ENCODE data around the gene SRCAP. TPM values are rescaled to one million over a fixed set of nuclear protein-coding genes. Genes with fewer than 3 reads are reported as not detected.
"Not testable (repeated sequence)": the region's sequence is repeated elsewhere in the genome, so short reads cannot be mapped to it uniquely, and the experiment has no call there.

SRCAP gene
- total RNA-seq, 1 experiment from 2014 or later = 13.2 TPM

DNA sequence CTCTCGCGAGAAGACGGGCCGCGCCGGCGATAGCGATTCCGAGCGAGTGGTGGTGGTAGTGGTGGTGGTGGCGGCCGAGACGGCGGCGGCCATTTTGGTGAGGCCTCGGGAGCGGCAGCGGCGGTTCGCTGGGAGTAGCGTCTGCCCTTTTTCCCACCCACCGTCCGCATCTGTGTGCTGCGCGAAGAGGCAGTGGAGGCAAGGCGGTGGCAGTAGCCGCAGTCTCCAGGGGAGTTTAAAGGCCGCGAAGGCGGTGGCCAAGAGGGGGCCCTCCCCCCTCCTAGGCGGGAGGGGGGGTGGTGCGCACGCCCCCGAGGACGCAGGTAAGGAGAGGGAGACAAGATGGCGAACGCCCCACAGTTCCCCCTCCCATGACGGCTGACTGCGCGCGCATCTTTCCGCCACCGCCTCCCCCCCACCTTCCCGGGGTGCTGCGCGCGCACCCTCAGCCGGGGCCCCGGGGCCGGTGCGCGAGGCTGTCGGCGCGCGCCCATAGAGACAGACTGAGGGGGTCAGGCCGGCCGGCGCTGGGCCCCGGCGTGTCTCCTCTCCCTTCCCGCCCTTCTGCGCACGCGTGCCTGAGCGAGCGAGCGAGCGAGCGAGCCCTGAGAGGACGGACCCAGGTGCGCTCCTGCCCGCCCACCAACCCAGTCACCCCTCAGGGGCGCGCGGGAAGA, 694 bp upstream of the SRCAP start:
- no peaks in the 10 kb centered on the region for H3K27me3 ChIP-seq (ENCODE audit: low read length)
- H3K79me2 ChIP-seq (ENCODE audit: low read length) = peaks cover 39% of the 10 kb centered on the region
- H3K4me2 ChIP-seq (ENCODE audit: low read depth, low read length, poor library complexity, severe bottlenecking) = peak overlapping the region; percentile 99
- peak overlapping the region; percentile 77 for H3K4me3 ChIP-seq (ENCODE audit: low read length)
- peak overlapping the region; percentile 78; the same call in 1 of the 2 replicates for H2AFZ ChIP-seq (ENCODE audit: low read length)
- H3K36me3 ChIP-seq (ENCODE audit: insufficient read depth, low read length) = peaks cover 20% of the 10 kb centered on the region
- H3K27ac ChIP-seq (ENCODE audit: low read length) = peak overlapping the region; percentile 96
- H4K20me1 ChIP-seq (ENCODE audit: insufficient read depth, low read depth, low read length) = peaks cover 11% of the 10 kb centered on the region; the same call in 1 of the 2 replicates
- DNase-seq = peak; percentile 98
- H3K9ac ChIP-seq (ENCODE audit: low read length) = peak overlapping the region; percentile 100
- H3K9me3 ChIP-seq (ENCODE audit: low read length) = no peaks in the 10 kb centered on the region
- H3K4me1 ChIP-seq (ENCODE audit: low read length) = peaks cover 30% of the 10 kb centered on the region
- H3K9me2 ChIP-seq (replicated peaks; ENCODE audit: insufficient read depth, low read length) = no peaks in the 10 kb centered on the region

DNA sequence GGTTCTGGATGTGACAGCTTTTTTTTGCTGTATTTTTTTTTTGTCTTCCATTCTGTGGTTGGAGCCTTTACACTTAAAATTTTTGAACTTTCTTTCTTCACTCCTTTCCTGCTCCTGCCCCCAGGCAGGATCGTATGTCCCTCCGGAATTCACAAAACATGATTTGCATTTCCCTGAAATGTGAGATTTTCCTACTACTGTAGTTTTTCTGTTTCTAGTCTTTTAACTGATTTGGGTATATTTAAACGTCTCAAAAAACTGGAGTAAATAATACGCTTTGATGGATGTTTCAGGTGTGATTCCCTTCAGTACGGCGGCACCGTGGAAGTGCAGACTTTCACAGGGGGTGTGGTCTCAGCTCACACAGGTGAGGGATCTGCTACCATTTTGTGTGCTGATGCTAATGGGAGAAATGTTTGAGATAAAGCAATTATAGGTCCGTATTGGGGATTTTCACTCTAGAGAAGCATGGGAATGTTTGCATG, 686 bp downstream of the SRCAP start:
- Histone ChIP-seq H3K9me3 (ENCODE audit: low read length) (no peaks in the 10 kb centered on the region), H3K27ac (ENCODE audit: low read length) (peak overlapping the region; percentile 96), H3K4me1 (ENCODE audit: low read length) (peaks cover 24% of the 10 kb centered on the region), H3K4me2 (ENCODE audit: low read depth, low read length, poor library complexity, severe bottlenecking) (peak overlapping the region; percentile 99), H3K27me3 (ENCODE audit: low read length) (no peaks in the 10 kb centered on the region), H4K20me1 (ENCODE audit: insufficient read depth, low read depth, low read length) (peaks cover 11% of the 10 kb centered on the region; the same call in 1 of the 2 replicates), H2AFZ (ENCODE audit: low read length) (no peak overlapping the region), H3K36me3 (ENCODE audit: insufficient read depth, low read length) (peaks cover 28% of the 10 kb centered on the region), H3K4me3 (ENCODE audit: low read length) (peak overlapping the region; percentile 77), H3K9ac (ENCODE audit: low read length) (peak overlapping the region; percentile 100), H3K79me2 (ENCODE audit: low read length) (peaks cover 39% of the 10 kb centered on the region), H3K9me2 (replicated peaks; ENCODE audit: insufficient read depth, low read length) (no peaks in the 10 kb centered on the region)
- no peak for DNase-seq

DNA sequence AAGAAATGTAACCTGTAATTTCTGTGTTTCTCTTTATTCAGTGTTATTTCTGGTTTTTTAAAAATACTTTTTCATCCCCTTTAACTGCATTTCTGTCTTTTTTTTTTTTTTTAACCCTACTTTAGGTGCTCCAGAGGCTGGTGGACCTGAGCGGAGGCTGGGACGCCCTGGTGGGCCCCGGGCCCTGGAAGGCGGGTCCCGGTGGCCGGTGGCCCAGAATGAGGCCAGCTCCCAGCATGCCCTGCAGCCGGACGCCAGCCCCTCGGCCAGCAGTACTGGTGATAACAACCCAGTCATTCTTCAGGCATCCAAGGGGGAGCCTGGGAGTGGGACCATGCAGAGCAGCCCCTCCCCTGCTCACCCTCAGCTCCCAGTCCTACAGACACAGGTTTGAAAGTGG, 1.5 kb downstream of the SRCAP start:
- Histone ChIP-seq H3K36me3 (ENCODE audit: insufficient read depth, low read length) (peaks cover 31% of the 10 kb centered on the region), H3K4me1 (ENCODE audit: low read length) (peaks cover 24% of the 10 kb centered on the region), H4K20me1 (ENCODE audit: insufficient read depth, low read depth, low read length) (peaks cover 11% of the 10 kb centered on the region; the same call in 1 of the 2 replicates), H3K79me2 (ENCODE audit: low read length) (peaks cover 39% of the 10 kb centered on the region), H3K4me3 (ENCODE audit: low read length) (peak overlapping the region; percentile 77), H3K9me2 (replicated peaks; ENCODE audit: insufficient read depth, low read length) (no peaks in the 10 kb centered on the region), H3K27ac (ENCODE audit: low read length) (no peak overlapping the region), H3K27me3 (ENCODE audit: low read length) (no peaks in the 10 kb centered on the region), H3K4me2 (ENCODE audit: low read depth, low read length, poor library complexity, severe bottlenecking) (peak overlapping the region; percentile 99), H3K9ac (ENCODE audit: low read length) (peak overlapping the region; percentile 100; the same call in 1 of the 2 replicates), H2AFZ (ENCODE audit: low read length) (no peak overlapping the region), H3K9me3 (ENCODE audit: low read length) (no peaks in the 10 kb centered on the region)
- no peak for DNase-seq

DNA sequence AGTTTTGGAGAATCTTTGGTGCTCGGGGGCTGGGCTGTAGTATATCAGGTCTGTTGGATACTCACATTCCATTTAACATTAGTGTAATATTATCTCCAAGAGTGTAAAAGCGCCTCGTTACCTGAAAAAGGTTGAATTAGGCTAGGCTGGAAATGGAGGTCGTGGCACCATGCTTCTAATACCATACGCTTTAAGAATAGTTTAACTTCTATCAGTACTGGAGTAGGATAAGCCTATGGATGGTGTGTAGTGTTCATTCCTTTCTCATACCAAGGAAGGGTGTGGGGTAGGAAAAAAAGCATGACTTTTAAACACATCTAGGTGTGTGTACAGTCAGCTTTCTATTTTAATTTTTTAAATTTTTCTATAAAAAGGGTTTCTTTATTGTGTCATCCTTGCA, 2.0 kb downstream of the SRCAP start:
- Histone ChIP-seq H3K27me3 (ENCODE audit: low read length) (no peaks in the 10 kb centered on the region), H2AFZ (ENCODE audit: low read length) (no peak overlapping the region), H3K9me3 (ENCODE audit: low read length) (no peaks in the 10 kb centered on the region), H3K79me2 (ENCODE audit: low read length) (peaks cover 39% of the 10 kb centered on the region), H3K4me2 (ENCODE audit: low read depth, low read length, poor library complexity, severe bottlenecking) (no peak overlapping the region), H3K4me1 (ENCODE audit: low read length) (peaks cover 24% of the 10 kb centered on the region), H3K36me3 (ENCODE audit: insufficient read depth, low read length) (peaks cover 34% of the 10 kb centered on the region), H3K9ac (ENCODE audit: low read length) (no peak overlapping the region), H3K27ac (ENCODE audit: low read length) (no peak overlapping the region), H4K20me1 (ENCODE audit: insufficient read depth, low read depth, low read length) (peaks cover 11% of the 10 kb centered on the region; the same call in 1 of the 2 replicates), H3K9me2 (replicated peaks; ENCODE audit: insufficient read depth, low read length) (no peaks in the 10 kb centered on the region), H3K4me3 (ENCODE audit: low read length) (no peak overlapping the region)
- no peak for DNase-seq

DNA sequence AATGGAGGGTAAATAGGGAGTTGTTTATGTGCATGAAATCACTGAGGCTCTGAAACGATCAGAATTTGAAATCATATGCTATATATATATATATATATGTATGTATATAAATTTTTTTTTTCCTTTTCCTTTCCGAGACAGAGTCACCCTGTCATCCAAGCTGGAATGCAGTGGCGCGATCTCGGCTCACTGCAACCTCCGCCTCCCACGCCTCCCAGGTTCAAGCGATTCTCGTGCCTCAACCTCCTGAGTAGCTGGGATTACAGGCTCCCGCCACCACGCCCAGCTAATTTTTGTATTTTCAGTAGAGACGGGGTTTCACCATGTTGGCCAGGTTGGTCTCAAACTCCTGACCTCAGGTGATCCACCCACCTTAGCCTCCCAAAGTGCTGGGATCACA, 4.1 kb downstream of the SRCAP start:
- Histone ChIP-seq H3K79me2 (ENCODE audit: low read length) (peaks cover 44% of the 10 kb centered on the region), H3K36me3 (ENCODE audit: insufficient read depth, low read length) (peaks cover 55% of the 10 kb centered on the region), H3K4me1 (ENCODE audit: low read length) (peaks cover 15% of the 10 kb centered on the region), H4K20me1 (ENCODE audit: insufficient read depth, low read depth, low read length) (peaks cover 11% of the 10 kb centered on the region; the same call in 1 of the 2 replicates)
- DNase-seq; H3K4me3 ChIP-seq (ENCODE audit: low read length); H3K9me3 ChIP-seq (ENCODE audit: low read length); H3K4me2 ChIP-seq (ENCODE audit: low read depth, low read length, poor library complexity, severe bottlenecking); H3K27me3 ChIP-seq (ENCODE audit: low read length); H3K9ac ChIP-seq (ENCODE audit: low read length); H3K9me2 ChIP-seq (replicated peaks; ENCODE audit: insufficient read depth, low read length); H3K27ac ChIP-seq (ENCODE audit: low read length); H2AFZ ChIP-seq (ENCODE audit: low read length): not testable (repeated sequence)

DNA sequence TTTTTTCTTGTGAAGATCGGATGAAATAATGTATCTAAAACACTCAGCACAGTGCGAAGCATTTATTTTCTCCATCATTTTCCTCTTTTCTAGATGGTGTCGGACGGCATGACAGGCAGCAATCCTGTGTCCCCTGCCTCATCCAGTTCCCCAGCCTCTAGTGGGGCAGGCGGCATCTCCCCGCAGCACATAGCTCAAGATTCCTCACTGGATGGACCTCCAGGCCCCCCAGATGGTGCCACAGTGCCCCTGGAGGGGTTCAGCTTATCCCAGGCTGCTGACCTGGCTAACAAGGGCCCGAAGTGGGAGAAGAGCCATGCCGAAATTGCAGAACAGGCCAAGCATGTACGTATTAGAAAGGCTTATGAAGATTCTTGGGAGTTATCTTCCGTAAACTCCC, 5.0 kb downstream of the SRCAP start:
- Histone ChIP-seq H3K9me3 (ENCODE audit: low read length) (no peaks in the 10 kb centered on the region), H3K36me3 (ENCODE audit: insufficient read depth, low read length) (peaks cover 61% of the 10 kb centered on the region), H3K9ac (ENCODE audit: low read length) (no peak overlapping the region), H2AFZ (ENCODE audit: low read length) (no peak overlapping the region), H3K4me1 (ENCODE audit: low read length) (peaks cover 15% of the 10 kb centered on the region), H3K27me3 (ENCODE audit: low read length) (no peaks in the 10 kb centered on the region), H3K4me3 (ENCODE audit: low read length) (no peak overlapping the region), H4K20me1 (ENCODE audit: insufficient read depth, low read depth, low read length) (peaks cover 11% of the 10 kb centered on the region; the same call in 1 of the 2 replicates), H3K79me2 (ENCODE audit: low read length) (peaks cover 38% of the 10 kb centered on the region), H3K4me2 (ENCODE audit: low read depth, low read length, poor library complexity, severe bottlenecking) (no peak overlapping the region), H3K9me2 (replicated peaks; ENCODE audit: insufficient read depth, low read length) (no peaks in the 10 kb centered on the region), H3K27ac (ENCODE audit: low read length) (no peak overlapping the region)
- no peak for DNase-seq

DNA sequence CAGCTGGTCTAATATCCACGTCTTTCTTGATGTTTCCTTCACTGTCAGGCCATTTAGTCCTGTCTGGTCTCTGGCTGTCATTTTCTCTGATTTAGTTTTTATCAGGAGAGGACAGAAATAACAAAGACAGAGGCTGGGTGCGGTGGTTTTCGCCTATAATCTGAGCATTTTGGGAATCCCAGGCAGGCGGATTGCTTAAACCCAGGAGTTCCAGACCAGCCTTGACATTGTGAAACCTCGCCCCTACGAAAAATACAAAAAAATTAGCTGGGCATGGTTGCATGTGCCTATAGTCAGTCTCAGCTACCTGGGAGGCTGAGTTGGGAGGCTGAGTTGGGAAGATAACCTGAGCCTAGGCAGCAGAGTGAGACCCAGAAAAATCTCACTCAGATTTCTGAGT, 7.1 kb downstream of the SRCAP start:
- Histone ChIP-seq H3K4me1 (ENCODE audit: low read length) (no peaks in the 10 kb centered on the region), H3K79me2 (ENCODE audit: low read length) (peaks cover 17% of the 10 kb centered on the region), H3K27ac (ENCODE audit: low read length) (no peak overlapping the region), H2AFZ (ENCODE audit: low read length) (no peak overlapping the region), H3K9me3 (ENCODE audit: low read length) (no peaks in the 10 kb centered on the region), H3K9ac (ENCODE audit: low read length) (no peak overlapping the region), H3K27me3 (ENCODE audit: low read length) (no peaks in the 10 kb centered on the region), H4K20me1 (ENCODE audit: insufficient read depth, low read depth, low read length) (0 out of 2 replicates have a peak, but pooled peaks cover 7% of the 10 kb centered on the region), H3K4me2 (ENCODE audit: low read depth, low read length, poor library complexity, severe bottlenecking) (no peak overlapping the region), H3K4me3 (ENCODE audit: low read length) (no peak overlapping the region), H3K36me3 (ENCODE audit: insufficient read depth, low read length) (peaks cover 68% of the 10 kb centered on the region), H3K9me2 (replicated peaks; ENCODE audit: insufficient read depth, low read length) (no peaks in the 10 kb centered on the region)
- no peak for DNase-seq

DNA sequence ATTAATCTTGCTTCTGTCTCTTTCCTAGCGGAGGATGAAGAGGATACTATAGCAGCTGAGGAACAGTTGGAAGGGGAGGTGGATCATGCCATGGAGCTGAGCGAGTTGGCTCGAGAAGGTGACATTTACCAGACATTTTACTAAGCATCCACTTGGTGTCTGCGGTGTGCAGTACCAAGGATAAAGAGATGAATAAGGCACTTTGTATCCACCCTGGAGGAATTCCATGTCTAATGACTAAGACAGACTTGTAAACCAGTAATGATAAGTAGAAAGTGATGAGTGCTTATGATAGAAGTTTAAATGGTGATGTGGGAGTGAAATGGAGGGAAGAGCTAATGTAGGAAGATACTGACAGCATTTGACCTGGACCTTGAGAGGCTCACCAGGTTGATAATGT, 12.0 kb downstream of the SRCAP start:
- peaks cover 77% of the 10 kb centered on the region for H3K36me3 ChIP-seq (ENCODE audit: insufficient read depth, low read length)
- H3K4me1 ChIP-seq (ENCODE audit: low read length) = no peaks in the 10 kb centered on the region
- no peak for DNase-seq
- no peak overlapping the region for H3K27ac ChIP-seq (ENCODE audit: low read length)
- H2AFZ ChIP-seq (ENCODE audit: low read length) = no peak overlapping the region
- no peaks in the 10 kb centered on the region for H3K9me3 ChIP-seq (ENCODE audit: low read length)
- no peak overlapping the region for H3K4me3 ChIP-seq (ENCODE audit: low read length)
- 0 out of 2 replicates have a peak, but pooled peaks cover 4% of the 10 kb centered on the region for H4K20me1 ChIP-seq (ENCODE audit: insufficient read depth, low read depth, low read length)
- no peaks in the 10 kb centered on the region for H3K27me3 ChIP-seq (ENCODE audit: low read length)
- H3K79me2 ChIP-seq (ENCODE audit: low read length) = peaks cover 17% of the 10 kb centered on the region
- H3K4me2 ChIP-seq (ENCODE audit: low read depth, low read length, poor library complexity, severe bottlenecking) = no peak overlapping the region
- no peak overlapping the region for H3K9ac ChIP-seq (ENCODE audit: low read length)
- H3K9me2 ChIP-seq (replicated peaks; ENCODE audit: insufficient read depth, low read length) = no peaks in the 10 kb centered on the region
